Testis (tissue), 2 donors: ENCODE results near the gene TRPM2.

Source experiments
- CTCF ChIP-seq, 3 experiments: fragments of 450-650 bp in 2 of 3; fragments of 200-600 bp in 1 of 3; sonication (generic) in 1 of 3; IDR thresholded peaks; one replicate each; pipeline ENCODE4 v1.5.1; 2016 to 2019; ENCODE audit warnings: antibody characterized with exemption in 3 of 3, mild to moderate bottlenecking in 2 of 3, moderate library complexity in 1 of 3
- POLR2A ChIP-seq: fragments of 450-650 bp; IDR thresholded peaks from one replicate; pipeline ENCODE4 v1.6.1; 2017; ENCODE audit warnings: antibody characterized with exemption, mild to moderate bottlenecking, moderate library complexity

- TF ChIP-seq CTCF (IDR thresholded peaks at IDR 0.05) (peak in 1 of 3 experiments; percentile 12), POLR2A (no peak)
Observed at GRCh38 chr21:44337941-44338895, 15.2 kb upstream of the TRPM2 start.
